B cell (primary cell): ENCODE measurements around the gene CDT1. TPM values are rescaled to one million over a fixed set of nuclear protein-coding genes. Genes with fewer than 3 reads are reported as not detected.
A peak's percentile ranks its signal among the peaks of the same experiment; 100 is the strongest.

Source experiments
- ATAC-seq: fragments of 200-7000 bp; cut with Tn5 transposase; one replicate; pipeline ENCODE4 v1.10.0; 2021; ENCODE audit warnings: low read depth, mild to moderate bottlenecking, moderate number of reproducible peaks, moderate library complexity
- CTCF ChIA-PET: fragments of 350-600 bp; sonication (Branson Sonifier 250); formaldehyde crosslinking; loops from one replicate; lab custom pipeline; 2021; ENCODE audit warnings: antibody characterized with exemption, inconsistent platforms; lab: Charles Lee
- POLR2A ChIA-PET: fragments of 350-600 bp; sonication (Branson Sonifier 250); formaldehyde crosslinking; loops from one replicate; lab custom pipeline; 2021; ENCODE audit warnings: antibody characterized with exemption; lab: Charles Lee
- DNase-seq: peaks from one replicate; pipeline ENCODE4 v3.0.0; 2013
- H2AFZ ChIP-seq: 2 replicates; pipeline ENCODE4 v1.6.1; 2012; ENCODE audit warnings: mild to moderate bottlenecking, low read depth, low read length; ENCODE audit not compliant: insufficient read depth, poor library complexity, severe bottlenecking
- H3K27ac ChIP-seq, 2 donors: 1 replicate in 1 of 2; 2 replicates in 1 of 2; pipeline ENCODE4 v1.5.1; 2012 to 2013; ENCODE audit warnings: low read length in 2 of 2, mild to moderate bottlenecking in 2 of 2, moderate library complexity in 1 of 2
- H3K27me3 ChIP-seq, 4 experiments: fragments of 200-600 bp in 1 of 4; sonication (generic) in 1 of 4; replicated peaks in 1 of 4; 1 replicate in 2 of 4; 2 replicates in 2 of 4; pipeline versions ENCODE4 v1.6.1 to v1.7.0; 2013 to 2016; ENCODE audit warnings: low read length in 3 of 4, mild to moderate bottlenecking in 2 of 4, mixed read lengths in 1 of 4, moderate library complexity in 1 of 4; ENCODE audit not compliant: insufficient read depth in 4 of 4, control insufficient read depth in 3 of 4; ENCODE audit errors: control extremely low read depth in 1 of 4
- H3K36me3 ChIP-seq, 2 experiments: replicated peaks in 1 of 2; 1 replicate in 1 of 2; 2 replicates in 1 of 2; pipeline versions ENCODE4 v1.6.1 to v1.7.1; 2013; ENCODE audit warnings: low read length in 1 of 2; ENCODE audit not compliant: insufficient read depth in 2 of 2, control insufficient read depth in 1 of 2; ENCODE audit errors: control extremely low read depth in 1 of 2, extremely low read depth in 1 of 2
- H3K4me1 ChIP-seq, 2 donors: fragments of 200-600 bp in 1 of 2; sonication (generic) in 1 of 2; 1 replicate in 1 of 2; 2 replicates in 1 of 2; pipeline versions ENCODE4 v1.5.1 to v1.6.1; 2013 to 2017; ENCODE audit warnings: low read length in 2 of 2; ENCODE audit not compliant: control insufficient read depth in 2 of 2, insufficient read depth in 2 of 2
- H3K4me2 ChIP-seq: replicated peaks from 2 replicates; pipeline ENCODE3; 2012; ENCODE audit warnings: mild to moderate bottlenecking, low read depth, low read length; ENCODE audit not compliant: poor library complexity, severe bottlenecking
- H3K4me3 ChIP-seq, 5 experiments: fragments of 200-600 bp in 1 of 5; sonication (generic) in 1 of 5; 1 replicate in 3 of 5; 2 replicates in 2 of 5; pipeline versions ENCODE4 v1.5.1 to v1.7.0; 2011 to 2016; ENCODE audit warnings: low read length in 4 of 5, mild to moderate bottlenecking in 4 of 5, low read depth in 2 of 5, control low read depth in 1 of 5, moderate library complexity in 1 of 5; ENCODE audit not compliant: insufficient read depth in 1 of 5; ENCODE audit errors: control extremely low read depth in 1 of 5, extremely low read depth in 1 of 5
- H3K79me2 ChIP-seq: fragments of 200-600 bp; sonication (generic); one replicate; pipeline ENCODE4 v1.6.0; 2016; ENCODE audit warnings: low read length; ENCODE audit not compliant: control insufficient read depth, insufficient read depth
- H3K9ac ChIP-seq: fragments of 200-600 bp; sonication (generic); 2 replicates; pipeline ENCODE4 v1.6.1; 2017; ENCODE audit warnings: mild to moderate bottlenecking, low read length, moderate library complexity
- H3K9me3 ChIP-seq, 3 donors: one replicate each; pipeline versions ENCODE4 v1.6.1 to v1.7.1; 2013; ENCODE audit warnings: low read length in 2 of 3; ENCODE audit not compliant: control insufficient read depth in 2 of 3, insufficient read depth in 1 of 3; ENCODE audit errors: control extremely low read depth in 1 of 3
- H4K20me1 ChIP-seq: 2 replicates; pipeline ENCODE4 v1.6.0; 2012; ENCODE audit warnings: mild to moderate bottlenecking, low read length; ENCODE audit not compliant: insufficient read depth, control insufficient read depth, poor library complexity, severe bottlenecking
- H3K27ac Mint-ChIP-seq: one replicate; pipeline ENCODE4 v1.8.0; 2021; ENCODE audit warnings: mixed read lengths
- H3K27me3 Mint-ChIP-seq: one replicate; pipeline ENCODE4 v1.8.0; 2021; ENCODE audit warnings: mixed read lengths
- H3K4me1 Mint-ChIP-seq: one replicate; pipeline ENCODE4 v1.8.0; 2021; ENCODE audit warnings: mixed read lengths
- H3K4me3 Mint-ChIP-seq: one replicate; pipeline ENCODE4 v1.8.0; 2021; ENCODE audit warnings: mixed read lengths
- H3K9me3 Mint-ChIP-seq: one replicate; pipeline ENCODE4 v1.8.0; 2022; ENCODE audit warnings: mixed read lengths; ENCODE audit not compliant: insufficient read depth
- CTCF ChIP-seq: fragments of 200-600 bp; IDR thresholded peaks from one replicate; pipeline ENCODE4 v1.8.0; 2022; ENCODE audit warnings: antibody characterized with exemption, mild to moderate bottlenecking
- EZH2 ChIP-seq: IDR thresholded peaks from 2 replicates; pipeline ENCODE4 v1.6.1; 2012; ENCODE audit warnings: borderline replicate concordance, low read depth, mild to moderate bottlenecking, moderate library complexity, low read length; ENCODE audit not compliant: insufficient read depth, poor library complexity, severe bottlenecking
- WGBS: methylation state at CpG from one replicate; pipeline ENCODE4 v1.1.5; 2013; ENCODE audit warnings: missing lambda C conversion rate; ENCODE audit not compliant: insufficient coverage; 5-methylcytosine and 5-hydroxymethylcytosine counted together
- intact Hi-C: fragments of 100-400 bp; cut with micrococcal nuclease; formaldehyde crosslinking; loops from one replicate; pipeline ENCODE4 v1.10.0; 2022
- polyA plus RNA-seq: library from polyadenylated mRNA; depleted of rRNA; stranded (reverse); fragments of >200 nt; gene quantifications from 2 replicates; pipeline ENCODE4 v1.2.3, GENCODE V29; 2012
- total RNA-seq, 2 donors: library from RNA; stranded (reverse); fragments of 120-200 nt in 1 of 2; gene quantifications; 1 replicate in 1 of 2; 2 replicates in 1 of 2; pipeline versions ENCODE4 v1.2.3 to v1.2.4, GENCODE V29; 2013 to 2022

CDT1 gene
- total and polyA plus RNA-seq, 2 donors (not counting 1 experiment from before 2014, with no cell fraction given) = 0.27 to 0.36 TPM

DNA sequence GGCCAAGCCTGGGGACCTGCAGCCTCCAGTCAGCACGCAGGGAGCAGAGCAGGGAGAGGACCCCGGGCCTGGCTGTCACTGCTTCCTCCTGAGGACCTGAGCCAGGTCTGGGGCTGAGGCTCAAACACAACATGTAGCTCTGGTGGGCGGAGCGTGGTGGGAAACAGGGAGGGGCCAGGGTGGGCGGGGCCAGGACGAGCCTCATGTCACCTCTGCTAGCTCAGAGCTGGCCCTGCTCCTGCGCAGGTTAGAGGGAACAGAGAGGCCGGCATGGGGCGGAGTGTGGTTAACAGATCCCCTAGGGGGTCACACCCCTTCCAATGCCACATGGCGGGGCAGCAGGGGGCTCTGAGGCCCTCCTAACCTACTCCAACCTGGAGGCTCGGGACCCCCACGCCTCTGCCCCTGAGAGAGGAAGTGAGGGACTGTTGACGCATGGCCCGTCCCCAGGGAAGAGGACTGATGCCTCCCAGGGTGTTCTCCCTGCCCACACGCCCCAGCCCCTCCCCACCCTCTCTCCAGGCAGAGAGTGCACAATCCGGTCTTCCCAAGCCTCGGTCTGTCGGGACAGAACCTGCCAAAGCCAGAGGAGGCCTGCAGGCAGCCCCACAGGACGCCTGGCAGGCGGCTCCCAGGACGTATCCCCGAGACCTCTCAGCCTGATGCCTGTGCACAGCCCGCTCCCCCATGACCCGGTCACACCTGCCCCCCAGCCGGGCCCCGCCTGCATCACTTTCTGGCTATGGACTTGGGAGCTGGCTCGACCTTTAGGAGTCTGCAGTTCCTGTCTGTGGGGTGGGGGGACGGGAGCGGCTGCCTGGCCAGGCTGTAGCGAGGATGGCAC lies 33.8 kb upstream of the CDT1 start:
- H3K4me2 ChIP-seq = peak overlapping the region; percentile 74
- H3K36me3 ChIP-seq = no peaks in the 10 kb centered on the region
- peak; percentile 73 for ATAC-seq
- peak overlapping the region in 1 of 5 experiments; percentile 4 for H3K4me3 ChIP-seq
- no peak overlapping the region for H2AFZ ChIP-seq
- no peaks in the 10 kb centered on the region for H3K9me3 ChIP-seq
- intact Hi-C loops = loop anchor here (1.0 to 2.0 kb wide), 2 partner anchors 11 to 25 kb away; no protein-coding TSS in a partner anchor
- peaks cover 98% of the 10 kb centered on the region for H3K79me2 ChIP-seq
- Mint-ChIP-seq H3K9me3 (no peaks in the 10 kb centered on the region), H3K27me3 (no peaks in the 10 kb centered on the region), H3K27ac (peak overlapping the region; percentile 82), H3K4me3 (peak overlapping the region; percentile 44), H3K4me1 (peaks cover 55% of the 10 kb centered on the region)
- TF ChIP-seq CTCF (no peak), EZH2 (no peak)
- peaks cover 97% of the 10 kb centered on the region for H4K20me1 ChIP-seq
- peak overlapping the region; percentile 28 for H3K9ac ChIP-seq
- ChIA-PET POLR2A (interaction anchor here (0.5 to 2.1 kb wide), 5 partner anchors 11 to 133 kb away, joined by 3 to 7 read pairs (median 5); partner anchors contain the start of gene PIEZO1), CTCF (interaction anchor here (0.7 to 8.4 kb wide), 4 partner anchors 12 to 88 kb away, joined by 4 to 68 read pairs (median 10); partner anchors contain the start of gene PIEZO1)
- H3K4me1 ChIP-seq = peaks cover 52 to 70% of the 10 kb centered on the region in 2 donors
- whole genome bisulfite sequencing = 53% methylated on average over 25 of the region's 30 CpGs
- peak; percentile 82 for DNase-seq
- H3K27ac ChIP-seq = peak overlapping the region; percentile 24 to 43
- H3K27me3 ChIP-seq = no peaks in the 10 kb centered on the region
